Skeletal muscle cell (primary cell): ENCODE measurements around the gene CLOCK.

Experiments
- DNase-seq: peaks from one replicate; pipeline ENCODE4 v3.0.0-alpha.2; 2010; ENCODE audit warnings: low read depth
- H3K4me3 ChIP-seq: 2 replicates; pipeline ENCODE4 v1.5.1; 2011; ENCODE audit warnings: low read depth, mild to moderate bottlenecking, control low read depth, low read length, moderate library complexity

CLOCK gene

DNA sequence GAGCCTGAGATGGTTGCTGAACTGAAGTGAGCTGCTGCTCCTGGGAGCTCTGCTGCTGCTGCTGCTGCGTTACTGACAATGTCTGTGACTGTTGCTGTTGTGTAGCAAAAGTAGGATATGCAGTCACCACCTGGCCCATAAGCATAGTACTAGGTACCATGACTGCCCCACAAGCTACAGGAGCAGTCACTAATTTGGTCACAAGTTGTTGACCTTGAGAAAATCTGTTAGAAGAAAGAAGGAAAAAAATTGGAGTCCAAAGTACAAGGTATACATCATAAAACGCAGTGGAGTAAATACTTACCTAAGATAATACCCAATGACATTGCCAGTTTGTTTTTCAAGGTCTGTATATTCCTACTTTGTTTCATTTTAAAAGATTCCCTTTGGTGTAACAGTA, 108.4 kb downstream of the CLOCK start:
- DNase-seq: no peak
- H3K4me3 ChIP-seq: no peak overlapping the region

GRCh38 chr4:55437823-55438222, 108.9 kb downstream of the CLOCK start:
- no peak for DNase-seq
- no peak overlapping the region for H3K4me3 ChIP-seq

- H3K4me3 ChIP-seq: no peak overlapping the region
- no peak for DNase-seq
These were observed 109.3 kb downstream of the CLOCK start for GRCh38 chr4:55437356-55437796.

GRCh38 chr4:55435141-55435841, 111.4 kb downstream of the CLOCK start:
- no peak overlapping the region for H3K4me3 ChIP-seq
- no peak for DNase-seq

- no peak for DNase-seq
- H3K4me3 ChIP-seq: no peak overlapping the region
These were observed 114.9 kb downstream of the CLOCK start for GRCh38 chr4:55431710-55432336.

DNA sequence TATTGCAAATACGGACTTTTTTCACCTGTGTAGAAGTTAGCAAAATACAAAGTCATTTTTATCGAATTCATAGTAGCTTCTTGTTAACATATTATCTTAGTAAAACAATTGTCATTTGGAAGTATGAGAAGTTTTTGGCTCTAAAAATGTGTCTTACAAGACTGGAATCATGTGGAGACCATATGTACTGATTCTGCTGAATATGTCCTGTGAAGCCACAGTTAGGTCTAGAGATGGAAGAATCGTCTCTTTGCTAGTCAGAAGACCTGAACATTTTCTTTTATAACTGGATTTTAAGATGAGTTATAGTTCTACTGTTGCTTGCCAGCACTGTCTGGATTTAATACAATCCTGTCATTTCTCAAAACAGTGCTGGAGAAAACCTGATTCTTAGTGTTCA, 121.9 kb downstream of the CLOCK start:
- no peak for DNase-seq
- H3K4me3 ChIP-seq: no peak overlapping the region

DNA sequence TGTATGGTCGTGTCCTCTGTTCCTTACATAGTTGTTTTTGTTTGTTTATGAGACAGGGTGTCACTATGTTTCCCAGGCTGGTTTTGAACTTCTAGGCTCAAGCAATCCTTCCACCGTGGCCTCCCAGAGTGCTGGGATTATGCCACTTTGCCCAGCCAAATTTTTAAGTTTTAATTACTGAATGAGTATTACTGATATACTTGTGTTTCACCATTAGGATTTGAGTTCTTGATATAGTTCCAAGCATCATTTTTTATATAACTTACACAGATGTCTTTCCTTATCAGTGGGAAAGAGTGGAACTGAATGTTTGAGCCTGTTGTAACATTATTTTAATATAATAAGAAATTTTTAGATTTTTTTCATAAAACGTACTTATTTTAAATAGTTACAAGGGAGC, 130.5 kb downstream of the CLOCK start:
- H3K4me3 ChIP-seq: no peak overlapping the region
- DNase-seq: no peak

DNA sequence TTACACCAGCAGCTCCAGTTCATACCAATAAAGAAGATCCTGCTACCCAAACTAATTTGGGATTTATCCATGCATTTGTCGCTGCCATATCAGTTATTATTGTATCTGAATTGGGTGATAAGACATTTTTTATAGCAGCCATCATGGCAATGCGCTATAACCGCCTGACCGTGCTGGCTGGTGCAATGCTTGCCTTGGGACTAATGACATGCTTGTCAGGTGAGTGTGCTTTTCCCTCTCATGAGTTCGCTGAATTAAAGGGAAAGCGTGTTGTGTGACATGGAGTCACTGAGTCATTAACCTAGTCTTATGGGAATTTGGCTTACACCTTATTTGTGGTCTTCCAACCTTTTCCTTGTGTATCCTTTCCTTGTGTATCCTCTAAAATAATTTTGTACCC, 135.1 kb downstream of the CLOCK start:
- no peak overlapping the region for H3K4me3 ChIP-seq
- no peak for DNase-seq

- H3K4me3 ChIP-seq: no peak overlapping the region
- no peak for DNase-seq
These were observed 136.3 kb downstream of the CLOCK start for GRCh38 chr4:55410431-55410830.

GRCh38 chr4:55409468-55410171, 137.1 kb downstream of the CLOCK start:
- H3K4me3 ChIP-seq: no peak overlapping the region
- no peak for DNase-seq

DNA sequence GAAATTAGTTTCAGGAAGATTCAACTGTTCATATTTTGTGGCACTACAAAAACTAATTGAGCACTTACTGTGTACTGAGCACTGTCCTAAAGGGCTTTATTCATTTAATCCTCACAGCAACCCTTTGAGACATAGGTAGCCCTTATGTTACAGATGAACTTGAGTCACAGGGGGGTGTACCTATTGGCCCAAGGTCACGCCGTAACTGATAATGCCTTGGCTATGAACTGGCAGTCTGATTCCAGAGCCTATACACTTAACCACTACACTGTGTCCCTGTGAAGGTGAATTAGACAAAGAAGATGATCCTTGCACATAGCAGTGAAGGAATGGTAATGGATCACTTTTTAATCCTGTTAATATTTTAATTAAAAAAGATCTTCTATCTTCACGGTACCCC, 138.9 kb downstream of the CLOCK start:
- no peak overlapping the region for H3K4me3 ChIP-seq
- no peak for DNase-seq

DNA sequence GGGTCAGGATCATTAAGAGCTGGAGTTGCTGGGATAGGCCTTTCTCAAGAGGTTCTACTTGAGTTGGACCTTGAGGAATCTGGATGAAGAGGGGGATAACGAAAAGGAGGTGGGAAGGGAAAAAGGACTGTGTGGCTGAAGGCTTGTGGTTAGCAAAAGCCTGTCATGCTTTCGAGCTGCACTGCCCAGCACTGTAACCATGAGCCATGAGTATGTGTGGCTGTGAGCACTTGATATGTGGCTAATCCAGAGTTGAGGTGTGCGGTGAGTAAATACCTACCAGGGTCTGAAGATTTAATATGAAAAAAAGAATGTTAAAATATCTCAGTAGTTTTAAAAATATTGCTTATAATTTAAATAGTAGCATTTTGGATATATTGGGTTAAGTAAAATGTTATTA, 139.6 kb downstream of the CLOCK start:
- H3K4me3 ChIP-seq: no peak overlapping the region
- DNase-seq: no peak

DNA sequence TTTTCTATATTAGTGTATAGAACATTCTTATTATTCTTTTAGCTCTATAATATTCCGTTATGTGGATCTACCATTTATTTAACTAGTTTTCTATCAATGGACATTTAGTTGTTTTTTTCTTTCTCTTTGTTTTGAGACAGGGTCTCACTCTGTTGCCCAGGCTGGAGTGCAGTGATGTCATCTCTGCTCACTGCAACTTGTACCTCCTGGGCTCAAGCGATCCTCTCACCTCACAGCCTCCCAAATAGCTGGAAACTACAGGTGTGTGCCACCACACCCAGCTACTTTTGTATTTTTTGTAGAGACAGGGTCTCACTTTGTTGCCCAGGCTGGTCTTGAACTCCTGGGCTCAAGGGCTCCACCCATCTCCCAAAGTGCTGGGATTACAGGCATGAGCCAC, 140.2 kb downstream of the CLOCK start:
- no peak for DNase-seq
- H3K4me3 ChIP-seq: no peak overlapping the region

GRCh38 chr4:55405073-55405472, 141.6 kb downstream of the CLOCK start:
- no peak overlapping the region for H3K4me3 ChIP-seq
- DNase-seq: no peak

- H3K4me3 ChIP-seq: no peak overlapping the region
- no peak for DNase-seq
These were observed 147.1 kb downstream of the CLOCK start for GRCh38 chr4:55399581-55399980.

GRCh38 chr4:55398966-55399365, 147.7 kb downstream of the CLOCK start:
- H3K4me3 ChIP-seq: peak overlapping the region; percentile 73
- DNase-seq: no peak

DNA sequence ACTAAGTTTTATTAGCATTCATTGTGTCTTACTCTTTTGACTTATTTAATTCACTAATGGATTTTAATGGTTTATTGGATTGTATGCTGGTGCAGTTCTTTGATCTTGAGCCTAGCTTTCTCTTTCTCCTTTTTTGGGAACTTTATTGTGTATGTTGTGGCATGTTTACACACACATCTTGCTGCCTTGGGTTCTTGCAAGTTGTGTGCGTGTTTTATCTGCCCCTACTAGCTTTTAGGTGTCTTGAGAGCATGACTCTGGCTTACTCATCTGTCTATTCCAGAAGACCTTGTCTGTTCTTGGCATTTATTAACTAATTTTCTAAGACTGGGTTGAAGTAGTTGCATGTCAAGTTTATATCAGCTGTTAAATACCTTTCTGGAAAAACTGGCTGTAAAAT, 148.2 kb downstream of the CLOCK start:
- DNase-seq: no peak
- peak overlapping the region; percentile 73 for H3K4me3 ChIP-seq

- DNase-seq: peak; percentile 51
- peak overlapping the region; percentile 73 for H3K4me3 ChIP-seq
These were observed 149.0 kb downstream of the CLOCK start for GRCh38 chr4:55397520-55398321.

GRCh38 chr4:55397126-55397436, 149.6 kb downstream of the CLOCK start:
- DNase-seq: no peak
- peak overlapping the region; percentile 73 for H3K4me3 ChIP-seq
